GM12874 (cell line): ENCODE measurements around the gene SH3PXD2A.

ENCODE experiments used
- TF ChIP-seq, protein P1 (sequence below): IDR thresholded peaks from 2 replicates; pipeline ENCODE4 v1.5.1; 2011; ENCODE audit warnings: low read depth, mild to moderate bottlenecking, control low read depth, low read length, moderate library complexity; ENCODE audit not compliant: insufficient read depth

Gene SH3PXD2A

DNA sequence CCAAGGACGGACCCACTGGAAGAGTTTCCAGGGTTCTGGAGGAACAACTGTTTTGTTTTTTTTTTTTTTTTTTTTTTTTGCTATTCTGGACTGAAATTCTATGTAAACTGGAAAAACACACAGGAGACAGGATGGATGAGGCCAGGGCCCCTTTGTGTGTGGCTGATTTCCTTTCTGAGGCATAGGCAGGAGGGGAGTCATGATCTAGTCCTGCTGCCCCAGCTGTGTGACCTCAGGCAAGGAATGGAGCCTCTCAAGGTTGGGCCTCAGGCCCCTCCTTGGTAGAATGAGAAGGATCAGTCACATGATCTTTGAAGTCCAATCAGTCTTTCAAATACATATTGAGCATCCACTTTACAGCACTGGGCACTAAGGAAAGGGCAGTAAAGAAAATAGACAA, 87.6 kb downstream of the SH3PXD2A start:
- TF ChIP-seq, protein P1, sequence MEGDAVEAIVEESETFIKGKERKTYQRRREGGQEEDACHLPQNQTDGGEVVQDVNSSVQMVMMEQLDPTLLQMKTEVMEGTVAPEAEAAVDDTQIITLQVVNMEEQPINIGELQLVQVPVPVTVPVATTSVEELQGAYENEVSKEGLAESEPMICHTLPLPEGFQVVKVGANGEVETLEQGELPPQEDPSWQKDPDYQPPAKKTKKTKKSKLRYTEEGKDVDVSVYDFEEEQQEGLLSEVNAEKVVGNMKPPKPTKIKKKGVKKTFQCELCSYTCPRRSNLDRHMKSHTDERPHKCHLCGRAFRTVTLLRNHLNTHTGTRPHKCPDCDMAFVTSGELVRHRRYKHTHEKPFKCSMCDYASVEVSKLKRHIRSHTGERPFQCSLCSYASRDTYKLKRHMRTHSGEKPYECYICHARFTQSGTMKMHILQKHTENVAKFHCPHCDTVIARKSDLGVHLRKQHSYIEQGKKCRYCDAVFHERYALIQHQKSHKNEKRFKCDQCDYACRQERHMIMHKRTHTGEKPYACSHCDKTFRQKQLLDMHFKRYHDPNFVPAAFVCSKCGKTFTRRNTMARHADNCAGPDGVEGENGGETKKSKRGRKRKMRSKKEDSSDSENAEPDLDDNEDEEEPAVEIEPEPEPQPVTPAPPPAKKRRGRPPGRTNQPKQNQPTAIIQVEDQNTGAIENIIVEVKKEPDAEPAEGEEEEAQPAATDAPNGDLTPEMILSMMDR = no peak

DNA sequence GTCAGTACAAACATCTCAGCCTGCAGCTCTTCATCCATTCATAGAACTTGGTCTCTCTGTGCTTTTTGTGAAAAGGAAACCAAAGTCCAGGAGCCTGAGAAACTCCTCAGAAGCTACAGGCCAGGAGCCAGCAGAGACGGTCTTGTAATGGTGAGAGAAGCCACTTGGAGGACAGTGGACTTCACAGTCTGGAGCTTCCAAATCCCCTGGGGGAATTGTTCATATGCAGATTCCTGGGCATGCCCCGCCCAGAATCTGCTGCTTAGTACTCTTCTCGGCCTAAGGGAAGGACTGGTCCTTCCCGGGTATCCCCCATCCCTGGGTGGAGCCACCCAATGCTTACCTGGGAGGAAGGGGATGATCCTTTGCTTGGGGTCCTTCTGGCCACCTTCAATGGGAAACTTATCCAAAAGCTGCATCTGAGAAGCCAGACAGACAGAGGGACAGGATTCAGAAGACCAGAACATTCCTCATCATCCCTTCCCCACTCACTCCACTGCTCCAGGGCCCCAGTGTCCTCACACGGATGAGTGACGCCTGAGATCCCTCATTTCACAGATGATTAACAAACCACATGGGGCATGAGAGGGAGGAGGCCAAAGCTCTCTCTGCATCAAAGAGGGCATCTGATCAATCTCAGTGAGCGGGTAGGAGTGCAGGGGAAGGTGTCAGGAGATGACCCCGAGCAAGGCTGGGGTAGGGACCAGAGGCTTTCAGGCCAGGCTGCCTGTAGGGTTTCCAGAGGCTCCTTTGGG, 88.4 kb downstream of the SH3PXD2A start:
- TF ChIP-seq, protein P1 = no peak

DNA sequence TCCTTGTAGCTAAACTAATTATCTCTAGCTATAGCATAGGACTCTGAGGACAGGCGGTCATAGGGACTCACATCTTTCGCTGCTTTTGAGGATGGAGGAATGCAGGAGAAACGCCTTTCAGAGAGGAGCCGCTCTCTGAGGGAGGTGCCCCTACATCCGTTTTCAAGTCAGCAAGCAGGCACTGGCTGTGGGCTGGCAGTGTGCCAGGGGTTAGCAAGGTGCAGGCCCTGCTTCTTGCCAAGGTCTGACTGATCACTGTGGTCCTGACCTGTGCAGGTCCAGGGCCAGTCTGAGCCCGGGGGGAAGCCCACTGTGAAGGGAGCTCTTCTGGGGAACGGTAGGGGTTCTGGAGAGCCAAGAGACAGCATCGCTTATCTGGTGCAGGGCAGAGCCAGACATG, 89.4 kb downstream of the SH3PXD2A start:
- TF ChIP-seq, protein P1 = no peak

DNA sequence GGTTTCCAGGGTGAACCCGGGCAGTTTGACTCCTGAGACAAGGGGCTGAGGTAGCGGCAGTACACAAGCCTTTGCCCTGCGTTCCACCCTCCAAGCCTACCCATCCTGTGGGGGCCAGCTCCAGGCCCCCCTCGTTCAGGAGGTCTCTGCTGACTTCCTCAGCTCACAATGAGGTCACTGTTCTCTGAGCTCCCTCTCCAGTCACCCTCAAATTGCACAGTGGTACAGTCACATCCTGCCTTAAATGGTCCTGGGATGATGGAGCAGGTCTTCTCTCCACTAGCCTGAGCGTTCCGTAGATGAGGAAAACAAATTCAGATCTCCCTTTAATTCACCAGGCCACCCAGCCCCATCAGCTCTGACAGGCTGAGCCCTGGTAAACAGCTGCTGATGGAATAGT, 90.2 kb downstream of the SH3PXD2A start:
- TF ChIP-seq, protein P1 = no peak

GRCh38 chr10:103764296-103765088, 90.9 kb downstream of the SH3PXD2A start:
- TF ChIP-seq, protein P1 = no peak

GRCh38 chr10:103763374-103764202, 91.8 kb downstream of the SH3PXD2A start:
- TF ChIP-seq, protein P1 = no peak

DNA sequence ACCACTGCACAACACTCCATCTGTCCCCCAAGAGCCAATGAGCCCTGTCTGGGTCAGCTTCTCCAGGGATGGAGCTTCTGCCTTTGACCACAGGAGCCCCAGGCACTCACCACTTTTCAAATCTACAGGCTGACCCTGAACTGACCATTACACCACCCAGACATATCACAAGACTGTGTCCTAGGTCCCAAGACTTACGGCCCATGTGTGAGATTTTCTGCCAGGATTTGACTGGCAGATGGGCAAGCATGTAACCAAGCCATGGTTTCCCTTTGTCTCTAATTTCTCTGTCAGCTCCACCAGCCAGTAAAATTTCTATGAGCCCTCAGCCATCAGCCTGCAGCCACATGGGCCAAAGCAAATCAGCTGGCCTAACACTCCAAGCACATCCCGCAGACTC, 92.5 kb downstream of the SH3PXD2A start:
- TF ChIP-seq, protein P1 = no peak
